OCI-LY1 (cell line): ENCODE results near the gene ANKRD33B.
"Not testable (repeated sequence)": the region's sequence is repeated elsewhere in the genome, so short reads cannot be mapped to it uniquely, and the experiment has no call there.

Experiments used
- EZH2 ChIP-seq: fragments of 200-600 bp; sonication (generic), shearing (Covaris generic); IDR thresholded peaks from 2 replicates; pipeline ENCODE4 v1.8.0; 2017; ENCODE audit warnings: borderline replicate concordance, mixed run types, mild to moderate bottlenecking, antibody characterized with exemption, low read length, moderate library complexity, mixed read lengths
- TF ChIP-seq, protein P1 (sequence below): fragments of 200-600 bp; sonication (generic), shearing (Covaris generic); IDR thresholded peaks from 2 replicates; pipeline ENCODE4 v1.5.1; 2017; ENCODE audit warnings: mild to moderate bottlenecking, antibody characterized with exemption, low read length, moderate library complexity, mixed read lengths

DNA sequence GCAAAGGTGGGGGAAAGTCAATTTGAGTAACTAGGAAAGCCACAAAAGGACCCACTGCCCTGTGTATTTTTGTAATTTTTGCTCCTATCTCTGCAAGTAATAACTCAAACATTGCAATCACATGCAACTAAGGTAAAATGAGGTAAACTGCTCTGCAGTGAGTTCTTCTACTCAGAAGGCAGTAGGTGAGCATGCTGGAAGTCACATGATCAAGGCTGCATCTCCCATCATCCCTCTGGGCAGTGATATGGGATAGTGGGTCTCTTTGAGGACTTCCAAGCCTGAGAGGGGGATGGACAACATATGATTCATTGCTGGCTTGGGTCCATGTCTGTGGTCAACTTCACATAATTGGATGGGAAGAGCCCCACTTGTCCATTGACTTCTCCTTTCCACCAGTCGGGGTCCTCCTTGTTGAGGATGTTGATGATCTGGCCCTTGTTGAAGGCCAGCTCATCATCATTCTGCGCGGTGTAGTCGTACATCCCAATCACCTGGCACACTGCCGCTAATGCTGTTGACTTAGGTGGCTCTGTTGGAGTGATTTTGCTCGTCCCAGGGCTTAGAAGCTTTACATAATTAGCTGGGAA lies 100.4 kb downstream of the ANKRD33B start:
- TF ChIP-seq, protein P1, sequence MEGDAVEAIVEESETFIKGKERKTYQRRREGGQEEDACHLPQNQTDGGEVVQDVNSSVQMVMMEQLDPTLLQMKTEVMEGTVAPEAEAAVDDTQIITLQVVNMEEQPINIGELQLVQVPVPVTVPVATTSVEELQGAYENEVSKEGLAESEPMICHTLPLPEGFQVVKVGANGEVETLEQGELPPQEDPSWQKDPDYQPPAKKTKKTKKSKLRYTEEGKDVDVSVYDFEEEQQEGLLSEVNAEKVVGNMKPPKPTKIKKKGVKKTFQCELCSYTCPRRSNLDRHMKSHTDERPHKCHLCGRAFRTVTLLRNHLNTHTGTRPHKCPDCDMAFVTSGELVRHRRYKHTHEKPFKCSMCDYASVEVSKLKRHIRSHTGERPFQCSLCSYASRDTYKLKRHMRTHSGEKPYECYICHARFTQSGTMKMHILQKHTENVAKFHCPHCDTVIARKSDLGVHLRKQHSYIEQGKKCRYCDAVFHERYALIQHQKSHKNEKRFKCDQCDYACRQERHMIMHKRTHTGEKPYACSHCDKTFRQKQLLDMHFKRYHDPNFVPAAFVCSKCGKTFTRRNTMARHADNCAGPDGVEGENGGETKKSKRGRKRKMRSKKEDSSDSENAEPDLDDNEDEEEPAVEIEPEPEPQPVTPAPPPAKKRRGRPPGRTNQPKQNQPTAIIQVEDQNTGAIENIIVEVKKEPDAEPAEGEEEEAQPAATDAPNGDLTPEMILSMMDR, result not testable (repeated sequence)
- not testable (repeated sequence) for TF ChIP-seq EZH2
